GM06990 (cell line): ENCODE results near the gene GALNT9.
"Not testable (repeated sequence)": the region's sequence is repeated elsewhere in the genome, so short reads cannot be mapped to it uniquely, and the experiment has no call there.

Experiments
- DNase-seq: peaks from one replicate; pipeline ENCODE4 v3.0.0-alpha.2; 2011; ENCODE audit not compliant: insufficient read length; ENCODE audit errors: extremely low read depth
- H3K27me3 ChIP-seq: replicated peaks from 2 replicates; pipeline ENCODE4 v1.6.0; 2011; ENCODE audit warnings: low read length; ENCODE audit not compliant: control insufficient read depth, insufficient read depth
- H3K36me3 ChIP-seq: 2 replicates; pipeline ENCODE4 v1.5.1; 2011; ENCODE audit warnings: low read length; ENCODE audit not compliant: control insufficient read depth, insufficient read depth
- H3K4me3 ChIP-seq: replicated peaks from 2 replicates; pipeline ENCODE4 v1.5.1; 2011; ENCODE audit warnings: low read depth, mild to moderate bottlenecking, control low read depth, low read length
- TF ChIP-seq, protein P1 (sequence below): IDR thresholded peaks from 2 replicates; pipeline ENCODE4 v1.5.1; 2011; ENCODE audit warnings: low read length, control low read depth, mild to moderate bottlenecking, inconsistent platforms; ENCODE audit not compliant: insufficient read depth, poor library complexity, severe bottlenecking

Gene GALNT9

DNA sequence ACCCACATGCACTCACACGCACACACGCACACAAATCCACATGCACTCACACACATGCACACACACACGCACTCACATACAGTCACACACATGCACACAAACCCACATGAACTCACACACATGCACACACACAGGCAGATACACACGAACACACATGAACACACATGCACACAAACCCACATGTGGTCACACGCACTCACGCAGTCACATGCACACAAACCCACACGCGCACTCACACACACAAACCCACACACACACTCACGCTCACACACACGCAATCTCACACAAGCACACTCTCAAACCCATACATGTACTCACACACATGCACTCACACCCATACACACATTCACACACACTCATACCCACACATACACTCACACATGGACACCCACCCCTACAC, 61.5 kb downstream of the GALNT9 start:
- TF ChIP-seq, protein P1, sequence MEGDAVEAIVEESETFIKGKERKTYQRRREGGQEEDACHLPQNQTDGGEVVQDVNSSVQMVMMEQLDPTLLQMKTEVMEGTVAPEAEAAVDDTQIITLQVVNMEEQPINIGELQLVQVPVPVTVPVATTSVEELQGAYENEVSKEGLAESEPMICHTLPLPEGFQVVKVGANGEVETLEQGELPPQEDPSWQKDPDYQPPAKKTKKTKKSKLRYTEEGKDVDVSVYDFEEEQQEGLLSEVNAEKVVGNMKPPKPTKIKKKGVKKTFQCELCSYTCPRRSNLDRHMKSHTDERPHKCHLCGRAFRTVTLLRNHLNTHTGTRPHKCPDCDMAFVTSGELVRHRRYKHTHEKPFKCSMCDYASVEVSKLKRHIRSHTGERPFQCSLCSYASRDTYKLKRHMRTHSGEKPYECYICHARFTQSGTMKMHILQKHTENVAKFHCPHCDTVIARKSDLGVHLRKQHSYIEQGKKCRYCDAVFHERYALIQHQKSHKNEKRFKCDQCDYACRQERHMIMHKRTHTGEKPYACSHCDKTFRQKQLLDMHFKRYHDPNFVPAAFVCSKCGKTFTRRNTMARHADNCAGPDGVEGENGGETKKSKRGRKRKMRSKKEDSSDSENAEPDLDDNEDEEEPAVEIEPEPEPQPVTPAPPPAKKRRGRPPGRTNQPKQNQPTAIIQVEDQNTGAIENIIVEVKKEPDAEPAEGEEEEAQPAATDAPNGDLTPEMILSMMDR = no peak
- no peak for DNase-seq
- no peaks in the 10 kb centered on the region; the same call in 1 of the 2 replicates for H3K27me3 ChIP-seq
- no peaks in the 10 kb centered on the region for H3K36me3 ChIP-seq
- H3K4me3 ChIP-seq = no peak overlapping the region

DNA sequence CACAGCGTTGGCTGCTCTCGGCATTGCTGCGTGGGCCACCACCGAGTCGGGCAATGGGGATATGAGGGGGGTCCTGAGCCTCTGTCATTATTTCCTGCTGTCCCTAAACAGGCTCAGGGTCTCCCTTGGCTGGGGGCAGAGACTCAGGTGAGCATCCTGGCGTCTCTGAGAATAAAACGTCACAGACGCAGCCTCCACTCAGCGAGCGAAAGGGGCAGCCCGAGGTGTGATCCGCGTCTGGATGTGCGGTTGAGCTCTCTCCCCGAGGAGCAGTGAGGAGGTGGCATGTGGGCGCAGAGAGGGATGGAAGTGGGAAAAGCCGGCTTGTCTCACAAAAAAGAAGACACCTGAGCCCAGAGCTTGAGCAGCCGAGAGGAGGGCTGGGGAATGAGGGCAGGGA, 62.6 kb downstream of the GALNT9 start:
- Histone ChIP-seq H3K36me3 (no peaks in the 10 kb centered on the region), H3K27me3 (no peaks in the 10 kb centered on the region; the same call in 1 of the 2 replicates)
- TF ChIP-seq, protein P1 = no peak

GRCh38 chr12:132266370-132266769, 63.0 kb downstream of the GALNT9 start:
- TF ChIP-seq, protein P1 = no peak
- Histone ChIP-seq H3K36me3 (no peaks in the 10 kb centered on the region), H3K27me3 (no peaks in the 10 kb centered on the region; the same call in 1 of the 2 replicates), H3K4me3 (no peak overlapping the region)
- no peak for DNase-seq

More for the DNA sequence above, 62.6 kb downstream of the GALNT9 start:
- no peak for DNase-seq
- H3K4me3 ChIP-seq = no peak overlapping the region

DNA sequence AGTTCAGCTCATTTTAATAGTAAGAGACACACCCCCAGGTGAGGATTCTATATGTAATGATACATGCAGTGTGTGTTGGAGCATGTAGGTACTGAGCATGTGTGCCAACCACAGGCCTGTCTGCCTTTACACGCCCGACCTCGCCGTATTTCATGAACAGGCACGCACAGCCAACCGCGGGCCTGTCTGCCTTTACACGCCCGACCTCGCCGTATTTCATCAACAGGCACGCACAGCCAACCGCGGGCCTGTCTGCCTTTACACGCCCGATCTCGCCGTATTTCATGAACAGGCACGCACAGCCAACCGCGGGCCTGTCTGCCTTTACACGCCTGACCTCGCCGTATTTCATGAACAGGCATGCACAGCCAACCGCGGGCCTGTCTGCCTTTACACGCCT, 63.6 kb downstream of the GALNT9 start:
- not testable (repeated sequence) for H3K4me3 ChIP-seq, H3K27me3 ChIP-seq, H3K36me3 ChIP-seq, DNase-seq

- TF ChIP-seq, protein P1 = no peak
- Histone ChIP-seq H3K36me3 (no peaks in the 10 kb centered on the region), H3K4me3 (no peak overlapping the region), H3K27me3 (no peaks in the 10 kb centered on the region)
- DNase-seq = no peak
Measured at GRCh38 chr12:132265056-132265800, 64.2 kb downstream of the GALNT9 start.

- DNase-seq = no peak
- Histone ChIP-seq H3K27me3 (no peaks in the 10 kb centered on the region), H3K4me3 (no peak overlapping the region), H3K36me3 (no peaks in the 10 kb centered on the region)
- TF ChIP-seq, protein P1 = no peak
Measured at GRCh38 chr12:132264086-132265010, 65.0 kb downstream of the GALNT9 start.
